T-helper 1 cell (primary cell): ENCODE data around the gene CBFA2T2.
A peak's percentile ranks its signal among the peaks of the same experiment; 100 is the strongest.

Source experiments
- DNase-seq, 5 donors: peaks; one replicate each; pipeline ENCODE4 v3.0.0-alpha.2; 2012 to 2020

The CBFA2T2 gene

DNA sequence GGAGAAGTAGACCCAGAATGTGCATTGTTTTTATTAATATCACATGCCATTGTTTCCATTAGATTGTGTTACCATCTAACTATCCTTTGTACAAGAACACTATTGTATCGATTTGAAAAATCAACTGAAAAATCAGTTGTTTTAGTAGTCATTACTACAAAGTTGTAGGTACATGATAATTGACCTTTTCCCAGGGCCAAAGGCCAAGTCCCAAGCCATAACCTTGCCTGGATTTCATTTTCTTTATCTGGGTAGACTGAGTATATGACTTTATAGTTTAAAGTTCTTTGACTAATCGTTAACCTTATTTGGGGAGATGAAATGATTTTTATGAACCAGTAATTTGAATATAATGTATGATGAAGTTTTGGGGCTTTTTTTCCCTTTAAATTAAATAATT is 93.2 kb downstream of the CBFA2T2 start:
- no peak for DNase-seq

DNA sequence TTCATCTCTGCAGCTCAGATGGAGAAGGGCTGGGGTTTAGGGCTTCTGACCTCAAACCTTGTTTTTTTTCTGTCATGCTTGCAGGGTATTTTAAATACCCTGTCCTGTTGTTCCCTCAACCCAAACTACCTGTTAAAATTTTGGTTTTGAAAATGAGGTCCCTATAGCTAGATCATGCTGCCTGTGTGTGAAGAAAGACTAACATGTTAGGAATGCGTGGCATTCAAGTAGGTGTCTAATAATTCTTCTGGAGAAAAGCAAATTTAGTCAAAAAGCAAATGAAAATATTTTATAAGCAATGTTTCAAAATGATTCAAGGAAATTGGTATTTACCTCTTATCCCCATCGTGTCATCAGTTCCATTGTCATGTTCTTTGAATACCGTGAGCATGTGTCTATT is 95.1 kb downstream of the CBFA2T2 start:
- DNase-seq: no peak

DNA sequence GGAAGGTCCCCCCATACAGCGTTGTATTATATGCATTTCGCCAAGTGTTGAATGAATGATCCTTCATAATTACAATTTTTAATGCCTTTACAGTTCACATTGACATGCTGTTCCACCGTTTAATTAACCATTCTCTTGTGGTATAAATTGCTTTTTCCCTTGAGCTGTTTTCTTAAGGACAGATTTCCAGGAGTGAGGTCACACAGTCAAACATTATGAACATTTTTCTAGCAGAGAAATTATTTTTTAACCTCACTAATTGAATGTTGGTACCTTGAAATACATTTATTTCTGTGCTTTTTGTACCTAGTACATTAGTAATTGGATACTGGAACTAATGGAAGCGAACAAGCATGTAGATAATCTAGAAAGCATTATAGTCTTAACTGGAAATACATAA is 95.5 kb downstream of the CBFA2T2 start:
- no peak for DNase-seq

DNA sequence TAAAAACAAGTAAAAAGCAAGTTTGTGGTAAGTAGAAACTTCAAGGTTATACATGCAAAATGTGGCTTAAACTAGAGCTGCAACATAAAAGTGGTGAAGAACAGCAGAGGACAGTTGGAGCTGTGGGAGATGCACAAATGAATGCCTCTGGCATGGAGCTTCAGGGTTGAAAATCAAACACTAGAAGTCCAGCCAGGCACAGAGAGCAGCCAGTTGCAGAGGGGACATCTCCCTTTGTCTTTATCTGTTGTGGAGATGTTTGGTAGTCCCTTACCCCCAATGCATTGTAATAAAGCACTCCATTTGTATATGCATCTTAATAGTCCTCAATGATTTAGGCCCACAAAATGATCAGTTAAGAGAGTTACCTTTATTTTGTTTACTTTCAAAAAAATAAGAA is 99.2 kb downstream of the CBFA2T2 start:
- no peak for DNase-seq

DNA sequence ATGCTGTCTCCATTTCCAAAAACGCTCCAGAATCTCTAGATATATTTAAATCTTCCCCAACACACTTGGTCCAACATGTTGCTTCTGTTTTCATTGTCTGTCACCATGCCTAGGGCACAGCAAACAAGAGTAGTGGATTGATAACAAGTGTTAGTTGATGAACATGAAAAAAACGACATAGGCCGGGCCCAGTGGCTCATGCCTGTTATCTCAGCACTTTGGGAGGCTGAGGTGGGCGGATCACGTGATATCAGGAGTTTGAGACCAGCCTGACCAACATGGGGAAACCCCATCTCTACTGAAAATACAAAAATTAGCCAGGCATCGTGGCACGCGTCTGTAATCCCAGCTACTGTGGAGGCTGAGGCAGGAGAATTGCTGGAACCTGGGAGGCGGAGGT is 102.0 kb downstream of the CBFA2T2 start:
- DNase-seq: peak in 4 of 5 donors; percentile 8 to 27 (median 10)

DNA sequence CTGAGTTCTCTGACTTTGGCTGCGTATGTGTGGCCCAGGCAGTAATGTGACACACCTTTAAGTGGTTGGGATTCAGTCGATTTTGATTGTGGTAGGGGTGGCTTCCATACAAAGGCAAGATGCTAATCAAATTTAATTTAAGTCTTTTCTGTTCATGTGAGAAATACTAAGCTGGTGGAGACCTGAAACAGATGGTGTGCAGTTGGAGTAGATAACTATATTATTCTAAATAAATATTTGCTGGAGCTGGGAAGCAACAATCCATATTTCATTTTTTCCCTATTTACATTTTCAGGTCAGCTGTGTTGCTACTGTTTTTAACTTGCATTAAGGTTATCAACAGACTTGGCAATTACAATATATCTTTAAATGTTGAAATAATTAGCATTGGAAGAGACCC is 104.8 kb downstream of the CBFA2T2 start:
- DNase-seq: no peak

DNA sequence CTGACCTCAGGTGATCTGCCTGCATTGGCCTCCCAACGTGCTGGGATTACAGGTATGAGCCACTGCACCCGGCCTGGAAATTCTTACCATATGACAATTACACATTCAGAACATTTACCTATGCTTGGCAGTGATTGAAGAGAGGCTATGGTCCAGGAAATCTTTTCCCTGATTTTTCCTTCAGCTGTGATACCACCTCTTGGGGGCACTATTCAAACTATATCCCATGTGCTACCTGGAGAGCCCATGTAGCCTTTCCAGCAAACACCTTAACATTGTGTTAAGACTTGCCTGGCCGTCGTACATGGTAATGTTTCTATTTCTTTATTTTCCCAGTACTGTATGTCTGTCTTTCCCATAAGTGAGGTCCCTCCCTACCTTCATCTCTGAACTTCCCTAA is 110.5 kb downstream of the CBFA2T2 start:
- DNase-seq: no peak

DNA sequence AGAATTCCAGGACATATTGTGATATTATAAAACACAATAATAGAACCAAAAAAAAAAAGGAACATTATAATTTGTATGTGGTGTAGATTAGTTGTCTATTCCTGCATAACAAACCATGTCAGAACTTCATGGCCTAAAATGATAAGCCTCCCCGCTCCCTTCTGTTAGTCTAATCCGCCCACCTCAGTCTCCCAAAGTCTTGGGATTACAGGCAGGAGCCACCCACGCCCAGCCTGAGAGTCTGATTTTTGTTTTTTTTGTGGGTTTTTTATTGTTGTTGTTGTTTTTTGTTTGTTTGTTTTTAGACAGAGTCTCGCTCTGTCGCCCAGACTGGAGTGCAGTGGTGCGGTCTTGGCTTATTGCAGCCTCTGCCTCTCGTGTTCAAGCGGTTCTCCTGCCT is 111.1 kb downstream of the CBFA2T2 start:
- no peak for DNase-seq

DNA sequence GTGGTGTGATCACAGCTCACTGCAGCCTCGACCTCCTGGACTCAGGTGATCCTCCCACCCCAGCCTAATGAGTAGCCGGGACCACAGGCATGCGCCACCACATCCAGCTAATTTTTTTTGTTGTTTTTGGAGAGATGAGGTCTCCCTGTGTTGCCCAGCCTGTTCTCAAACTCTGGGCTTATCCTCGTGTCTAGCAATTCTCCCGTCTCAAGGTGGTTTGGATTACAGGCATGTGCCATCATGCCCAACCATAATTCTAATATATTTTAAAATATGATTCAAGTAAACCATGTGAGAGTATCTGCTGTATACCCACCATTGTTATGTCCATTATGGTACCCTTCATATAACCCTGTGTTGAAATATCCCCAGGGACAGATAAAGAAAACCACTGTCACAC is 112.0 kb downstream of the CBFA2T2 start:
- DNase-seq: no peak

DNA sequence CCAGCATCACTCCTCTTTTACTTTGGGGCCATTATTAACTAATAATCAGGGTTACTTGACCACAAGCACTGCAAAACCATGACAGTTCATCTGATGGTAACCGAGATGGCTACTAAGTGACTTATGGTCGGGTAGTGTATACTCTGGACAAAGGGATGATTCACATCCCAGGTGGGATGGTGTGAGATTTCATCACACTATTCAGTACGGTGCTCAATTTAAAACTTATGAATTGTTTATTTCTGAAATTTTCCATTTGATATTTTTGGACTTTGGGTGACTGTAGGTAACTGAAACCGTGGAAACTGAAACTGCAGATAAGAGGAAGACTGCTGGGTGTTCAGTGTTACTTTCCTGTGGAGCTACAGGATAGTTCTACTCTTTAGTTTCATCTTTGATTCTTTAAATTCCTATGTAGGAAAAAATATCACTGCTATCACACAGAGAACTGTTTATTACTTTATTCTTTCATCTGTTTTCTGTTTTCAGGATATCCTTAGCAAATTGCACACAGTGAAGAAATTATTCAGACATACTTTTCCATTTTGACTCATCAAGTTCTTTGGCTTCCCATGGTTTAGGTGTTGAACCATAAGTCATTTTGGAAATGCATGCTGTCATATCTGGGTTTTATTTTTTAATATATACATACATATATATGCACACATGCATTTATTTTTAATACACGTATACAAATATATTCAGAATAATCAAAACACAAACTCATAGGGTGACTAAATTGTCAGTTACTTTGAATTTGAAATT is 113.1 kb downstream of the CBFA2T2 start:
- peak in 1 of 5 donors; percentile 12 for DNase-seq

DNA sequence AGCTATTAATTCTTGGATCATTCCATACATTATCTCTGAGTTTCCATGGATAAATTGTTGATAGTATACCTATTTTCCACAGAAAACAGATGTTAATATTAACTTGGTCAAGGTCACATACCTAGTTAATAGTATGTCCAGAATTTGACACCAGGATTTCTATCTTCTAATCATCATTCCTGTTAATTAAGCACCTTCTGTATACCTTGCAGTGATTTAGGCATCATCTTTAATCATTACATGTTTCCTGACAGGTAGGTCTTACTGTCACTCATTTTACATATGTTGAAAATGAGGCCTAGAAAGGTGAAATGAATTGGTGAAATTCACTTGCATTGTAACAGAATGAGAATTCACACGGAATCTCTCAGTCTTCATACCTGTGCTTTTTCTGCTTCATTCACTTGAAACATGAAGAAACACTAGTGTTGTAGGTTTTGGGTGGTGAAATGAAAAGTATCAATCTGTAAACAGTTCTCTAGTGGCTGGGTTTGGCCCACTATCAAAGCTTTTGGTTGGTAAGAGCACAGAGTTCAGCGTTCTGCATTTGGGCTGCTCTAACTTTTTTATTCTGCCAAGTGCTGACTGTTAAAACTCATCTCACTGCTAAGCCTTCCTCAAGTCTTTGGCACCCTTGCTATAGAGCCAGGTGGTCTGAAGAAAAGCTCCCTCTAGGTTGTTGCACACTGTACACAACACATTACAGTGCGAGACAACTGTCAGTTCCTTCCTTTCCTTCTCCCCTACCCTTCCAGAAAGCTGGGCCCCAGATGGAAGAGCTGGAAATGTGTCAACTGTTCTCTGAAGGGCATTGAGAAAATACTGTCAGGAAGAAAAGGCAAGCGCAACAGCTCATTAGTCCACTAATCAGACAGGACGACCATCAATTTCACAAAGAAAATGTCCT is 114.4 kb downstream of the CBFA2T2 start:
- DNase-seq: no peak

DNA sequence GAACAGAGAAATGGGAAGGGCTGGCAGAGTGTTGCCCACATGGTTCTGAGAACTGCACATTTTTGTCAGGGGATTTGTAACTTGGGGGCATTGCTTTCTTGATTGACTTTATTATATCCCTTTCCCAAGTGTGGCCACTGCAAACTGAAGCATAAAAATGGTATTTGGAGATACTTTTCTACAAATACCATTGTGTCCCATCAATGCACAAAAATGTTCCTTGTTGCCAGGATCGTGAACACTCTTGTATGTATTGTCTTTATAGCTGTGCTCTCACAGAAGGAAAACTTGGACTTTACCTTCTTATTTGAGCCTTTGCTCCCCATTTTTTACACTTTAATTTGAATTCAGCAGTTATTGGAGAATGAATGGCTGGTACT is 115.1 kb downstream of the CBFA2T2 start:
- no peak for DNase-seq

DNA sequence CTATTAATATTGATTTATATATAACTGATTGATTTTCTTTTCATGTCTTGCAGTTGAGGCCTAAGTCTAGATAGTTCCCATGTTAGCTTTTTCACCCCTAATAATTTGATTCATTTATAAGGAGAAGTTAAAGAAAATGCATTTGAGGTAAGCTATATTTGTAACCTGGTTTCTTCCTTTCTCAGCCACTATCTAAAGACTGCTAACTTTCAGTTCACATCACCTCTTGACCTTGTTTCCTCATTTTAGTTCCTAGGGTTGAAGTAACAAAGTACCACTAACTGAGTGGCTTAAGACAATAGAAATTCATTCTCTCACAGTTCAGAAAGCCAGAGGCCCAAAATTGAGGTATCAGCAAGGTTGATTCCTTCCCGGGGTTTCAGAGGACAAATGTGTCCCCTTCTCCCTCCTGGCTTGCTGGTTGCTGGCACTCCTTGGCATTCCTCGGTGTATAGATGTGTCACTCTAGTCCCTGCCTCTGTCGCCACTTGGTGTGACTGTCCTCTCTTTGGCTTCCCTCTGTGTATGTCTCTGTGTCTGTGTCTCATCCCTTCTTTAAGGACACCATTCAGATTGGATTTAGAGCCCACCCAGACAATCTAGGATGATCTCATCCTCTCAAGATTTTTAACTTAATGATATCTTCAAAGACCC is 116.3 kb downstream of the CBFA2T2 start:
- DNase-seq: no peak

DNA sequence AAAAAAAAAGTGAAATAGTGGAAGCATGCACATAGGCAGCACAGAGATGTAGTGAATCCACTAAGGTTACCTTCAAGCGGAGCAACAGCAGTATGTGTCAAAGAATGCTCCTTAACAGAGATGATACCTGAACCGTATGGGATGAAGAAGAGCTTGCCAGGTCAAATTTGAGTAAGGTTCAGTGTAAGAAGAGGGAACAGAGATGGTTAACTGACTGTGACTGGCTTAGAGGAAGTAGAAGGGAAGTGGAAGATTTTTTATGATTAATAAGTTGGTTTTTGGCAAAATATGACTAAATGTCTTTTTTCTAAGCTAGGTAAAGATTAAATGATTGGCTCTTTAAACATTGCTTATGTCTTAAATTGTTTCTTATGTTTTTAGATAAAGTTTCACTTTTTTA is 119.6 kb downstream of the CBFA2T2 start:
- DNase-seq: no peak

DNA sequence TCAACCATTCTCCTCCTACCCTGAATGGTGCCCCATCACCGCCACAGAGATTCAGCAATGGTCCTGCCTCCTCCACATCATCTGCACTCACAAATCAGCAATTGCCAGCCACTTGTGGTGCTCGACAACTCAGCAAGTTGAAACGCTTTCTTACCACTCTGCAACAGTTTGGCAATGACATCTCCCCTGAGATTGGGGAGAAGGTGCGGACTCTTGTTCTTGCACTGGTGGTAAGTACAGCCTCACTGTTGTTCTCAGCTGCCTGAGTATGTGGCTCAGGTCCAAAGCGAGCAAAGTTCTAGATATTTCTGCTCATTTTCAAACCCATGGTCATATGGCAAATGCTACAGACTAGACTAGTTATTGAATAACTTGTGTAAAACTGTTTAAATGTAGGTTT is 121.2 kb downstream of the CBFA2T2 start:
- no peak for DNase-seq

DNA sequence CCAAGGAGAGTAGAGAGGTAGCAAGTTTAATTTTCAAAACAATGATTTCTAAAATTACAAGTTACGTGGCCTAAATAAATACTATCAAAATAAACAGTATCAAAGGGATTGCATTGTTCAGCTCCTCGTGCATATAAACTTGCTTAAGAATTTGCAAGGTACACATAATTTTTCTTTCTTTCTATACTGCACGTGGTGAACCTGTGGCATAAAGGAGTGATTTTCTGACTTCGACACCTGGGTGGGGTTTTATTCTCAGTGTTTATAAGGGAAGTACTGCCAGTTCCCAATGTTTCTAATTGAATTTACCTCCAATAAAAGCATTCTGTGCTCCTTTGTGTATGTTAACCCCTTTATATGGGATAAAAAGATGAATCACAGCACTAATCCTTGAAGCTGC is 122.1 kb downstream of the CBFA2T2 start:
- DNase-seq: no peak

DNA sequence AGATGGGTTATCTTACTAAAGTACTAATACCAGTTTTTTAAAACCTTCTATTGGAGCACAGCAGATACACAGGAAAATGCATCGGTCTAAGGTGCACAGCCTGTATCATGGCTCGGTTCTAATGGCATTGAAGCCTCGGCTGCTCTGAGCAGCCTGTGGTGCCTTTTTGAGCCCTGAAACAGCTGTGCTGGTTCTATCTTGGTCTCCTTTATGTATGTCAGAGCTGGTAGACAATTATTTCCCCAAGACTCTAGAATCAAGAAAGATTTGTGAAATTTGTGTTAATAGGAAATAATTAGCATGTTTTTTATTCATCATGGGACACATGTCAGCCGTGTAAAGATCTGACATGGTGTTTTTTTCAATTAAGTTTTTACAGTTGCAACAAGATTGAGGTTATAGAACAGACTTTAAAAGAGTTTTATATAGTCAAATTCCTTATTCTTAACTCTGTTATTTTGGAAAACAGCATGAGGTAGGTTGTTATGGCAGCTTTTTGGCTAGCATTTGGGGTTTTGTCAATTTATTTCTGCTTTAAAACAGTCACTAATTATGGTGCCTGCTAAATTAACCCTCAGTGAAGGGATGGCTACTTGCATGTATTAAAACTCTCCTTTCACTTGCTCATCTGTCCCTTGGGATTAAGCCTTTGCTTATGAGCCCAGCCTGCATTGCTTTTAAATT is 132.0 kb downstream of the CBFA2T2 start:
- no peak for DNase-seq

DNA sequence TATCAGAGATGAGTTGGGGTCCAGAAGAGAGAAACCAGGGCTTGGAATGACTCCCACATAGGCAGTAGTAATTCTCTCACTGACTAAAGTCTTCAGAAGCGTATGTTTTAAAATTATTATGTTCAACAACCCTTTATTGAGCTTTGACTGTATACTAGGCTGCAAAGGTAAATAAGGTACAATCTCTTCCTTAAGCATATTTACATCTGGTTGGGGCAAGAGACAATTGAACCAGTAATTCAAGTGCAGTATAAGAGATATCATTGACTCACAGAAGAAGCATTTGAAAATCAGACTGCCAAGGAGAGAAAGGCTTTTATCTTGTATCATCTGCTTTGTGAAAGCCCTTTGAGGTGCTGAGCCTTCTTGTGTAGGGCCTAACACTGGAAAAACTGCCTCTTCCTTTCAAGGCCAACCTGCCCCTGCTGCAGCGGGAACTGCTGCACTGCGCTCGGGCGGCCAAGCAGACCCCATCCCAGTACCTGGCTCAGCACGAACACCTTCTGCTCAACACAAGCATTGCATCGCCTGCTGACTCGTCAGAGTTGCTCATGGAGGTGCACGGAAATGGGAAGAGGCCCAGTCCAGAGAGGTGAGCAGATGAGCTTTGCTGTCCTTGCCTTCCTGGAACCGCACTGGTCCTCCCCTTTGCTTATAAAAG is 132.9 kb downstream of the CBFA2T2 start:
- DNase-seq: no peak

DNA sequence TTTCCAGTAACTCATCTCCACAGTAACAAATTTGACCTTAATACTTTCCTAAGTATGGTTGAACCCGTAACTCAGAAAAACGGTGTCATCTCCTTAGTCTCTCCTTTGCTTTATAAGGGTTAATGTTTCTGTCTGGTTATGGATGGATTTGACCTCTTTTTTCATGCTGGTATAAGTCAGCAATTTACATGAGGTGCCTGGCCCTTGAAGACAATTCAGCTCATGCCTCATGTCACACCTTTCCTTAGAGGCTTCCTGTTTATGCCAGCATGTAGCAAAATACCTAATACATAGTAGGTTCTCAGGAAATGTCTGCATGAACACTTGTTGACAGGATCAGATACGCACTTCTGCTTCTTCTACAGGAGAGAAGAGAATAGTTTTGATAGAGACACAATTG is 134.5 kb downstream of the CBFA2T2 start:
- peak in 1 of 5 donors; percentile 20 for DNase-seq

DNA sequence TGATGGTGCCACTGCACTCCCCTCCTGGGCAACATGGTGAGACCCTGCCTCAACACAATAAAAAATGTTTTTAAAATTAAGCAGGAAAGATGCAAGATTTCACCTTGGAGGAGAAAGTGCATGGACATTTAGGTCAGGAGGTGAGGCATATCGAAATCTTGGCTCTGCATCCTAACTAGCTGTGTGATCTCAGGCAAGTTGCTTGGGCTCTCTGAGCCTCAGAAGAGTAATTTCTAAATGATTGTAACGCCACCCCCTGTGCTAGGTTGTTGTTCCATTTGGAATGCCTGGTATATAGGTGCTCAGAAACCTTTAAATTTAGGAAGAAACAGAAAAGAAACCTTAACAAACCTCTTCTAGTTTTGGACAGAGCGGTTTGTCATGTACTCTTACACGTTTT is 136.3 kb downstream of the CBFA2T2 start:
- DNase-seq: no peak

DNA sequence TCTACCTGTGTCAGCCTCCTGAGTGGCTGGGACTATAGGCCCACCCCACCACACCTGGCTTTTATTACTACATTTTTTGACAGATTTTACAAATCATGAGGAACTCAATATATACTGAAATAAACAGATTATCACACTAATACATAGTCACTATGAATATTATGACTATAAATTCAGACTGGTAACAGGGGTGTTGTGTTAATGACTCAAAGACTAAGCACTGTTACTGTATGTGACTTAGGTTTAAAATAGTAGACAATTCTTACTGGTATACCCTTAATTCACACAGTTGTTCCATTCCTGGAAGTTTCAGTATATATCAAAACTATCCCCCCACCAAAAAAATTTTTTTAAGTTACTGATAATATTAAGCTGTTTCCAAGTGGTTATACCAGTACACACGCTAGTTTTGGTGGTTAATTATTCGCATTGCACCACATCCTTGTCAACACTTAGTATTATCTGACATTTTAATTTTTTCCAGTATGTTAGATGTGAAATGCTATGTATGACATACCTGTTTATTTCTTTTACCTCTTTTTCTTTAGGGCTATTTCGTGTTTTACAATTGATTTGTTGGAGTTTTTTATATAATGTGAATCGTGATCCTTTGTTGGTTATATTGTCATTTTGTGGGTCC is 137.8 kb downstream of the CBFA2T2 start:
- no peak for DNase-seq

DNA sequence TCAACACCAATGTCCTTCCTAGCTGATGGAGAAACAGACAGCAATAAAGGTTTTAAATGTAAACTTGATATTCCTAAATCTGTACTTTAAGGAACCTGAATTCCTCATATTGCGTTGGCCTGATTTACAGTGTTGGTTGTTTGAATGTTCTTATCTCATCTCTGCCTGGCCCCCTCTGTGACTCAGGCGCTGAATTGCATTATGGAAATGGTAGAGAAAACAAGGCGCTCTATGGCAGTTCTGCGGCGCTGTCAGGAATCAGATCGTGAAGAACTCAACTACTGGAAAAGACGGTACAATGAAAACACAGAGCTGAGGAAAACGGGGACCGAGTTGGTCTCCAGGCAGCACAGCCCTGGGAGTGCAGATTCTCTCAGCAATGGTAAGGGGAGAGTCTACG is 139.6 kb downstream of the CBFA2T2 start:
- no peak for DNase-seq
